ENCODE data around the gene DNMT3A. TPM values are rescaled to one million over a fixed set of nuclear protein-coding genes. Genes with fewer than 3 reads are reported as not detected.

DNMT3A gene
- total and polyA plus RNA-seq, 10 donors = 9.0 to 64.6 (median 33.2) TPM

- intact Hi-C loops (cut with DNase I; ENCODE audit: low total_unique reads) = no loop called here
- peak overlapping the region in 1 of 8 donors; percentile 48 for H3K4me3 ChIP-seq
- no peak for TF ChIP-seq CTCF (IDR thresholded peaks at IDR 0.05 in 8 of 11, conservative IDR thresholded peaks at IDR 0.05 in 3 of 11)
- peak; percentile 46 to 64 (median 62) for TF ChIP-seq POLR2AphosphoS5 (IDR thresholded peaks at IDR 0.05)
- H3K36me3 ChIP-seq = peaks cover 0 to 41% (median 16%) of the 10 kb centered on the region in 6 donors
- WGBS, 5 donors = 19 to 35% (median 30%) methylated on average over 8 to 13 of the region's 13 CpGs
- no peaks in the 10 kb centered on the region for H3K27me3 ChIP-seq (replicated peaks in 1 of 7)
- H3K9me3 ChIP-seq = no peaks in the 10 kb centered on the region
- H3K4me1 ChIP-seq = peaks cover 32 to 87% (median 52%) of the 10 kb centered on the region in 6 donors
- peak overlapping the region; percentile 64 to 89 (median 82) for H3K27ac ChIP-seq
- DNase-seq = peak; percentile 90
Observed at GRCh38 chr2:25314514-25315315, 27.0 kb downstream of the DNMT3A start.

GRCh38 chr2:25313711-25314513 is 27.8 kb downstream of the DNMT3A start:
- Histone ChIP-seq H3K27me3 (replicated peaks in 1 of 7) (no peaks in the 10 kb centered on the region), H3K4me1 (peaks cover 36 to 92% (median 60%) of the 10 kb centered on the region in 6 donors), H3K27ac (peak overlapping the region; percentile 64 to 89 (median 82)), H3K36me3 (peaks cover 0 to 50% (median 16%) of the 10 kb centered on the region in 6 donors), H3K9me3 (no peaks in the 10 kb centered on the region), H3K4me3 (peak overlapping the region in 1 of 8 donors; percentile 48)
- TF ChIP-seq POLR2AphosphoS5 (IDR thresholded peaks at IDR 0.05) = no peak
- TF ChIP-seq CTCF (IDR thresholded peaks at IDR 0.05 in 8 of 11, conservative IDR thresholded peaks at IDR 0.05 in 3 of 11) = no peak
- TF ChIP-seq POLR2A (IDR thresholded peaks at IDR 0.05) = no peak
- WGBS, 5 donors = 79 to 85% (median 81%) methylated on average over 17 to 27 of the region's 27 CpGs
- no peak for DNase-seq
- intact Hi-C loops (cut with DNase I; ENCODE audit: low total_unique reads) = no loop called here

- Histone ChIP-seq H3K4me3 (peak overlapping the region in 1 of 8 donors; percentile 48), H3K36me3 (peaks cover 0 to 57% (median 16%) of the 10 kb centered on the region in 6 donors), H3K27me3 (replicated peaks in 1 of 7) (no peaks in the 10 kb centered on the region), H3K4me1 (peaks cover 36 to 99% (median 60%) of the 10 kb centered on the region in 6 donors), H3K9me3 (no peaks in the 10 kb centered on the region), H3K27ac (peak overlapping the region in 6 of 8 donors; percentile 22 to 89 (median 83))
- TF ChIP-seq CTCF (IDR thresholded peaks at IDR 0.05 in 8 of 11, conservative IDR thresholded peaks at IDR 0.05 in 3 of 11) (no peak), POLR2A (IDR thresholded peaks at IDR 0.05) (no peak), POLR2AphosphoS5 (IDR thresholded peaks at IDR 0.05) (no peak)
- intact Hi-C loops (cut with DNase I; ENCODE audit: low total_unique reads) = no loop called here
- no peak for DNase-seq
- 67 to 84% (median 77%) methylated on average over 7 to 15 of the region's 15 CpGs for WGBS, 5 donors
Observed at GRCh38 chr2:25312958-25313710, 28.6 kb downstream of the DNMT3A start.
